IgD-negative memory B cell (primary cell): ENCODE measurements around the gene MPZL1. TPM values are rescaled to one million over a fixed set of nuclear protein-coding genes. Genes with fewer than 3 reads are reported as not detected.
"Not testable (repeated sequence)": the region's sequence is repeated elsewhere in the genome, so short reads cannot be mapped to it uniquely, and the experiment has no call there.

Experiments
- H3K27ac Mint-ChIP-seq, 3 donors: one replicate each; pipeline ENCODE4 v1.8.0; 2020 to 2022; ENCODE audit warnings: mild to moderate bottlenecking in 3 of 3, mixed read lengths in 3 of 3, moderate library complexity in 1 of 3
- H3K27me3 Mint-ChIP-seq: one replicate; pipeline ENCODE4 v1.8.0; 2021; ENCODE audit warnings: mixed read lengths
- H3K36me3 Mint-ChIP-seq: one replicate; pipeline ENCODE4 v1.8.0; 2020; ENCODE audit warnings: mild to moderate bottlenecking, mixed read lengths
- H3K4me1 Mint-ChIP-seq, 3 donors: one replicate each; pipeline ENCODE4 v1.8.0; 2020 to 2022; ENCODE audit warnings: mixed read lengths in 3 of 3, mild to moderate bottlenecking in 1 of 3
- H3K4me3 Mint-ChIP-seq, 4 donors: one replicate each; pipeline ENCODE4 v1.8.0; 2020 to 2022; ENCODE audit warnings: mild to moderate bottlenecking in 4 of 4, mixed read lengths in 4 of 4, moderate library complexity in 3 of 4
- H3K9me3 Mint-ChIP-seq, 3 donors: one replicate each; pipeline ENCODE4 v1.8.0; 2020 to 2021; ENCODE audit warnings: mixed read lengths in 3 of 3, mild to moderate bottlenecking in 1 of 3
- polyA plus RNA-seq: library from polyadenylated mRNA; unstranded; fragments of 300-500 nt; fragmentation: Illumina TruSeq; gene quantifications from one replicate; pipeline ENCODE4 v1.2.3, GENCODE V29; 2021

Gene MPZL1
- polyA plus RNA-seq, 1 donor from 2014 or later: 33.8 TPM

DNA sequence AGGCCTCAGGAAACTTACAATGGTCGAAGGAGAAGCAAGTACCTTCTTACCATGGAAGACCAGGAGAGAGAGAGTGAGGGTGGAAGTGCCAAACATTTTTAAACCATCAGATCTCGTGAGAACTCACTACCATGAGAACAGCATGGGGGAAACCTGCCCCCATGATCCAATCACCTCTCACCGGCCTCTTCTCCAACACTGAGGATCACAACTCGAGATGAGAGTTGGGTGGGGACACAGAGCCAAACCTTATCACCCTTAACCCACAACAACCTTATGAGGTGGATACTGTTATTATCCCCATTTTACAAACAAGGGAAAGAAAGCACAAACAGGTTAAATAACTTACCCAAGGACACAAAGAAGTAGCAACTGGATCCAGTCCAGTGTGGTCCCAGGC is 80.5 kb downstream of the MPZL1 start:
- Mint-ChIP-seq H3K27me3 (no peaks in the 10 kb centered on the region), H3K36me3 (no peaks in the 10 kb centered on the region), H3K27ac (no peak overlapping the region), H3K4me3 (peak overlapping the region in 1 of 4 donors; percentile 5), H3K4me1 (peaks cover 17 to 23% (median 17%) of the 10 kb centered on the region in 3 donors), H3K9me3 (no peaks in the 10 kb centered on the region)

GRCh38 chr1:167803358-167804207 is 81.8 kb downstream of the MPZL1 start:
- H3K27me3 Mint-ChIP-seq: no peaks in the 10 kb centered on the region
- H3K9me3 Mint-ChIP-seq: no peaks in the 10 kb centered on the region
- H3K36me3 Mint-ChIP-seq: no peaks in the 10 kb centered on the region
- H3K4me3 Mint-ChIP-seq: peak overlapping the region in 1 of 4 donors; percentile 72
- H3K4me1 Mint-ChIP-seq: peaks cover 17 to 21% (median 17%) of the 10 kb centered on the region in 3 donors
- no peak overlapping the region for H3K27ac Mint-ChIP-seq

DNA sequence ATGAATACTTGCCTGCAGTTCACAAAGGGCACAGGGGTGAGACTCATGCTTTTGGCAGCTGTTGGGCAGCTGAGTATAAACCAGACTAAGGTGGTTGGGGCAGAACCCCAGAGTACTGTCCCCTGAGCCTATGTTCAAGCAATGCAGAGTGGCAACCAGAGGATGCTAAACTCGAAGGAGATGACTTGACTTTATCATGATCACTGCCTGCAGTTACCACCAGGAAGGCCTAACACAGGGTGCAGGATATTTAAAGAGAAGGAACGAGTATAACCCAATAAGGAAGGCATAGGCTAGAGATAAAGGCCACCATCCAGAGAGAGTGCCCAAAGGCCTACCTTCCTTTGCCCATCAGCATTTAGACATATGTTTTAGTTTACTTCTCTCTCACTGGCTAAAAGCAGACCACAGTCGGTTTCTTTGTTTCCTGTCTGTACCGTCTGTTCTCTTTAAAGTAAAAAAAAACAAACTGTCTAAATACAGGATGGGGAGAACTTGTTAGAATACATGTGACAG is 83.3 kb downstream of the MPZL1 start:
- Mint-ChIP-seq H3K27me3 (no peaks in the 10 kb centered on the region), H3K4me3 (peak overlapping the region in 2 of 4 donors; percentile 60 to 89), H3K4me1 (peaks cover 17 to 21% (median 17%) of the 10 kb centered on the region in 3 donors), H3K9me3 (no peaks in the 10 kb centered on the region), H3K27ac (peak overlapping the region; percentile 13 to 81 (median 32)), H3K36me3 (no peaks in the 10 kb centered on the region)

- not testable (repeated sequence) for H3K27me3 Mint-ChIP-seq, H3K9me3 Mint-ChIP-seq, H3K36me3 Mint-ChIP-seq, H3K4me3 Mint-ChIP-seq
- H3K27ac Mint-ChIP-seq: peak overlapping the region in 1 of 3 donors; percentile 81
- H3K4me1 Mint-ChIP-seq: peaks cover 17 to 21% (median 17%) of the 10 kb centered on the region in 3 donors
Observed at GRCh38 chr1:167806235-167806634, 84.5 kb downstream of the MPZL1 start.

- not testable (repeated sequence) for H3K27ac Mint-ChIP-seq, H3K36me3 Mint-ChIP-seq, H3K27me3 Mint-ChIP-seq, H3K9me3 Mint-ChIP-seq
- Mint-ChIP-seq H3K4me3 (peak overlapping the region in 1 of 4 donors; percentile 58), H3K4me1 (peaks cover 17 to 21% (median 17%) of the 10 kb centered on the region in 3 donors)
Observed at GRCh38 chr1:167806676-167807075, 84.9 kb downstream of the MPZL1 start.

DNA sequence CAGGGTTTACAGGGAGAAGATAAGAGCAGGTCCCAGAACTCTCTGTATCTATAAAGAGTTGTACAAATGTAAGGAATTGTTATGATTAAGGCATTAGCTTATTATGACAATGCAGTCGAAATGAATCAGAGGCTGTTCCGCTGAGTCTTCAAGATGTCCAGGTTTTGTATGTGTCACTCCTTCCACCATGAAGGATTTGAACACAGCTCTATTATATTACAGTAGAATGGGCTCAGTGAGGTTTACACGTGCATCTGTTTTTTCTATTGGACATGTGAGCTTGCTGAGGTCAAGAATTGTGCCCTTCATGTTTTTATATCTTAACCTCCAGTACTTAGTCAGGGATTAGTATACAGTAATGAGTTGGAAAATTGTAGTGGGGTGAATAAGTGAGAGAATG is 86.3 kb downstream of the MPZL1 start:
- H3K4me1 Mint-ChIP-seq: peaks cover 16 to 21% (median 17%) of the 10 kb centered on the region in 3 donors
- H3K36me3 Mint-ChIP-seq: no peaks in the 10 kb centered on the region
- peaks cover 5% of the 10 kb centered on the region for H3K27me3 Mint-ChIP-seq
- no peak overlapping the region for H3K27ac Mint-ChIP-seq
- H3K9me3 Mint-ChIP-seq: peaks cover 7 to 12% (median 10%) of the 10 kb centered on the region in 3 donors
- H3K4me3 Mint-ChIP-seq: no peak overlapping the region

GRCh38 chr1:167808690-167809089 is 86.9 kb downstream of the MPZL1 start:
- Mint-ChIP-seq H3K27ac (no peak overlapping the region), H3K27me3 (peaks cover 5% of the 10 kb centered on the region), H3K4me3 (no peak overlapping the region), H3K36me3 (no peaks in the 10 kb centered on the region), H3K4me1 (peaks cover 12 to 17% (median 13%) of the 10 kb centered on the region in 3 donors), H3K9me3 (peaks cover 7 to 15% (median 14%) of the 10 kb centered on the region in 3 donors)

- no peak overlapping the region for H3K27ac Mint-ChIP-seq
- no peak overlapping the region for H3K4me3 Mint-ChIP-seq
- H3K9me3 Mint-ChIP-seq: peaks cover 7 to 27% (median 26%) of the 10 kb centered on the region in 3 donors
- H3K27me3 Mint-ChIP-seq: peaks cover 7% of the 10 kb centered on the region
- peaks cover 2% of the 10 kb centered on the region for H3K36me3 Mint-ChIP-seq
- H3K4me1 Mint-ChIP-seq: no peaks in the 10 kb centered on the region
Observed at GRCh38 chr1:167812972-167813371, 91.2 kb downstream of the MPZL1 start.

- H3K36me3 Mint-ChIP-seq: peaks cover 2% of the 10 kb centered on the region
- peaks cover 0 to 4% (median 0%) of the 10 kb centered on the region in 3 donors for H3K4me1 Mint-ChIP-seq
- no peak overlapping the region for H3K4me3 Mint-ChIP-seq
- peaks cover 16% of the 10 kb centered on the region for H3K27me3 Mint-ChIP-seq
- peaks cover 7 to 27% (median 26%) of the 10 kb centered on the region in 3 donors for H3K9me3 Mint-ChIP-seq
- H3K27ac Mint-ChIP-seq: no peak overlapping the region
Observed at GRCh38 chr1:167815650-167816049, 93.9 kb downstream of the MPZL1 start.

- H3K4me1 Mint-ChIP-seq: peaks cover 0 to 4% (median 0%) of the 10 kb centered on the region in 3 donors
- peaks cover 24% of the 10 kb centered on the region for H3K27me3 Mint-ChIP-seq
- no peak overlapping the region for H3K27ac Mint-ChIP-seq
- H3K36me3 Mint-ChIP-seq: peaks cover 2% of the 10 kb centered on the region
- peak overlapping the region in 3 of 4 donors; percentile 12 to 74 (median 68) for H3K4me3 Mint-ChIP-seq
- peaks cover 0 to 10% (median 9%) of the 10 kb centered on the region in 3 donors for H3K9me3 Mint-ChIP-seq
Observed at GRCh38 chr1:167819849-167820683, 98.3 kb downstream of the MPZL1 start.

- H3K9me3 Mint-ChIP-seq: peaks cover 0 to 2% (median 1%) of the 10 kb centered on the region in 3 donors
- peaks cover 24% of the 10 kb centered on the region for H3K27me3 Mint-ChIP-seq
- H3K4me1 Mint-ChIP-seq: peaks cover 0 to 4% (median 0%) of the 10 kb centered on the region in 3 donors
- peaks cover 1% of the 10 kb centered on the region for H3K36me3 Mint-ChIP-seq
- no peak overlapping the region for H3K27ac Mint-ChIP-seq
- peak overlapping the region in 2 of 4 donors; percentile 0 to 50 for H3K4me3 Mint-ChIP-seq
Observed at GRCh38 chr1:167820684-167821355, 99.0 kb downstream of the MPZL1 start.

DNA sequence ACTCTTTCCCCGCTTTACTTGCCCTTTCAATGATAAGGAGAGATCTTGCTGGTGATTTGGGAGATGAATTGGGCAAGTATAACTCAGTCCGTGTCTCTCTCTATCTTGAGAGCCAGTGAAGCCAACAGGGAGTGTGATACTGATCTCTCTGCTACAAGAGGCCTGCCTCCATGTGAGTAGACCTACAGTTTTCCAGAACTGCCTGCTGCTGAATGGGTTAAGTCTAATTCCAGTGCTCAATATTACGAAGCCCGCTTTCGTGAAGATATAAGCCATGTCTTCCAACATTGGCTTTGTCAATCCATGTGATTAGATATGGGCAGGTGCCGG is 99.5 kb downstream of the MPZL1 start:
- Mint-ChIP-seq H3K27me3 (peaks cover 24% of the 10 kb centered on the region), H3K4me3 (peak overlapping the region in 1 of 4 donors; percentile 50), H3K27ac (no peak overlapping the region), H3K4me1 (peaks cover 0 to 4% (median 0%) of the 10 kb centered on the region in 3 donors), H3K36me3 (no peaks in the 10 kb centered on the region), H3K9me3 (no peaks in the 10 kb centered on the region)

DNA sequence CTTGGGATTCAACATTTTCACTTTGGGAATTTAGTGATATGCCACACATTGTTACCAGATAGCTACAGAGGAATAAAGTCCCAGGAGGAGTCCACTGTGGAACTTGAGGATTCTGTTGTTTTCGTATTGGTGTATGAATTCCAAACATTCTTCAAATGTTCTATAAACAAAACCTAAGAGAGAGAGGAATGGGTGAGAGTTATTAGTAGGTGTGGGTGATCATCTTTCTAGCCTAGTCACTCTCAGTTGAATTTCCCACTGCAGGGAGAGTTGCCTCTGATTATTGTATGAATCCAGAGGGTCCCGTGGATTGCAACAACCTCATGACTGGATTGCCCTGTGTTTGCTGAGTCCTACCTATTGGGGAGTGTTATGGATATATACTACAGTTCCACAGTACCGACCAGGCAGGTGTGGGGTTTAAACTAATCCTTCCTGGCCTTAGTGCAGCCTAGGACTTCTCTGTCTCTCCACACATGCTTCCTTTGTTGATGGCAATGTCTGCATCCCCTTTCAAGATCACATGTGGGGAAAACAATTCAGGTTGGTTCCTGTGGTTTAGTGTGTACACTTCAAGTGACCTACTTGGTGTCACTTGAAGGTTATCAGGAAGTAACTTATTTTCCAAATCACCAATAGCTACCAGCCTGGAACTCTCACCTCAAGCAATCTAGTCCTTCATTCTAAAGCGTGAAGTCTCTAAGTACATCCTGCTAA is 100.3 kb downstream of the MPZL1 start:
- Mint-ChIP-seq H3K36me3 (no peaks in the 10 kb centered on the region), H3K27me3 (peaks cover 22% of the 10 kb centered on the region), H3K9me3 (no peaks in the 10 kb centered on the region), H3K4me3 (no peak overlapping the region), H3K27ac (peak overlapping the region in 1 of 3 donors; percentile 39), H3K4me1 (peaks cover 0 to 4% (median 0%) of the 10 kb centered on the region in 3 donors)
